ENCODE results near the gene KCNK17. TPM values are rescaled to one million over a fixed set of nuclear protein-coding genes. Genes with fewer than 3 reads are reported as not detected.
A peak's percentile ranks its signal among the peaks of the same experiment; 100 is the strongest.

Gene KCNK17
- total and polyA plus RNA-seq, 4 donors, result 2.6 to 6.0 (median 3.4) TPM

GRCh38 chr6:39312912-39313525 is 1.2 kb downstream of the KCNK17 start:
- peaks cover 0 to 33% (median 3%) of the 10 kb centered on the region in 3 donors for H3K27me3 ChIP-seq (ENCODE audit: control insufficient read depth in 3 of 3, insufficient read depth in 3 of 3, low read length in 2 of 3)
- no peak overlapping the region for H3K27ac ChIP-seq (ENCODE audit: low read depth in 1 of 2, low read length in 1 of 2)
- no peak overlapping the region for H3K4me3 ChIP-seq

GRCh38 chr6:39310542-39310941 is 3.7 kb downstream of the KCNK17 start:
- TF ChIP-seq CTCF (IDR thresholded peaks at IDR 0.05; ENCODE audit: control extremely low read depth, extremely low read depth), result no peak
- DNase-seq, result no peak
- no peak overlapping the region for H3K9ac ChIP-seq (ENCODE audit: insufficient read depth in 1 of 2, low read length in 2 of 2)
- peaks cover 0 to 2% (median 0%) of the 10 kb centered on the region in 4 donors for H3K9me3 ChIP-seq (ENCODE audit: control insufficient read depth in 4 of 4, insufficient read depth in 3 of 4, low read length in 3 of 4)
- no peak overlapping the region for H3K27ac ChIP-seq (ENCODE audit: low read depth in 1 of 2, low read length in 1 of 2)
- 63 to 74% methylated on average over 4 of the region's 4 CpGs for WGBS, 2 donors
- peaks cover 0 to 19% (median 0%) of the 10 kb centered on the region in 5 donors for H3K4me1 ChIP-seq (ENCODE audit: control insufficient read depth in 5 of 5, insufficient read depth in 5 of 5, low read length in 5 of 5)
- H3K36me3 ChIP-seq (ENCODE audit: control insufficient read depth in 4 of 4, insufficient read depth in 4 of 4, low read length in 4 of 4), result peaks cover 0 to 3% (median 0%) of the 10 kb centered on the region in 4 donors
- peaks cover 0 to 33% (median 3%) of the 10 kb centered on the region in 3 donors for H3K27me3 ChIP-seq (ENCODE audit: control insufficient read depth in 3 of 3, insufficient read depth in 3 of 3, low read length in 2 of 3)
- ATAC-seq (ENCODE audit: insufficient read depth, low FRiP score), result no peak
- no peak overlapping the region for H3K4me3 ChIP-seq

More at GRCh38 chr6:39312912-39313525, 1.2 kb downstream of the KCNK17 start:
- TF ChIP-seq CTCF (IDR thresholded peaks at IDR 0.05; ENCODE audit: control extremely low read depth, extremely low read depth), result no peak
- Histone ChIP-seq H3K9me3 (ENCODE audit: control insufficient read depth in 4 of 4, insufficient read depth in 3 of 4, low read length in 3 of 4) (peaks cover 0 to 5% (median 0%) of the 10 kb centered on the region in 4 donors), H3K4me1 (ENCODE audit: control insufficient read depth in 5 of 5, insufficient read depth in 5 of 5, low read length in 5 of 5) (peaks cover 0 to 19% (median 0%) of the 10 kb centered on the region in 5 donors), H3K36me3 (ENCODE audit: control insufficient read depth in 4 of 4, insufficient read depth in 4 of 4, low read length in 4 of 4) (peaks cover 0 to 3% (median 0%) of the 10 kb centered on the region in 4 donors), H3K9ac (ENCODE audit: insufficient read depth in 1 of 2, low read length in 2 of 2) (no peak overlapping the region)
- ATAC-seq (ENCODE audit: insufficient read depth, low FRiP score), result no peak
- WGBS, 2 donors, result 15 to 21% methylated on average over 34 to 45 of the region's 45 CpGs
- DNase-seq, result peak; percentile 33 to 46 (median 38)

- H3K27me3 ChIP-seq (ENCODE audit: control insufficient read depth in 3 of 3, insufficient read depth in 3 of 3, low read length in 2 of 3), result peaks cover 0 to 29% (median 3%) of the 10 kb centered on the region in 3 donors
- peaks cover 0 to 2% (median 0%) of the 10 kb centered on the region in 4 donors for H3K9me3 ChIP-seq (ENCODE audit: control insufficient read depth in 4 of 4, insufficient read depth in 3 of 4, low read length in 3 of 4)
- no peak overlapping the region for H3K27ac ChIP-seq (ENCODE audit: low read depth in 1 of 2, low read length in 1 of 2)
- peak; percentile 65 for TF ChIP-seq CTCF (IDR thresholded peaks at IDR 0.05; ENCODE audit: control extremely low read depth, extremely low read depth)
- H3K4me3 ChIP-seq, result no peak overlapping the region
- ATAC-seq (ENCODE audit: insufficient read depth, low FRiP score) (peak; percentile 70), DNase-seq (peak; percentile 77 to 78 (median 78))
- peaks cover 0 to 19% (median 0%) of the 10 kb centered on the region in 5 donors for H3K4me1 ChIP-seq (ENCODE audit: control insufficient read depth in 5 of 5, insufficient read depth in 5 of 5, low read length in 5 of 5)
- WGBS, 2 donors, result 50 to 57% methylated on average over 7 of the region's 7 CpGs
- no peak overlapping the region for H3K9ac ChIP-seq (ENCODE audit: insufficient read depth in 1 of 2, low read length in 2 of 2)
- H3K36me3 ChIP-seq (ENCODE audit: control insufficient read depth in 4 of 4, insufficient read depth in 4 of 4, low read length in 4 of 4), result peaks cover 0 to 3% (median 0%) of the 10 kb centered on the region in 4 donors
Observed at GRCh38 chr6:39309942-39310531, 4.2 kb downstream of the KCNK17 start.

All from lung (tissue), 12 donors.